Measurements from ENCODE around the gene GSTM2. TPM values are rescaled to one million over a fixed set of nuclear protein-coding genes. Genes with fewer than 3 reads are reported as not detected.
A peak's percentile ranks its signal among the peaks of the same experiment; 100 is the strongest.

GSTM2 gene
- total and polyA plus RNA-seq, 2 donors (not counting 1 experiment from before 2014, with no cell fraction given), result 42.9 to 94.4 TPM

- no peak overlapping the region for H3K27ac ChIP-seq (ENCODE audit: low read length in 2 of 2)
- no peaks in the 10 kb centered on the region for H3K79me2 ChIP-seq (ENCODE audit: control insufficient read depth, insufficient read depth, low read length)
- no peak overlapping the region for H3K4me2 ChIP-seq (replicated peaks; ENCODE audit: low read depth, low read length, poor library complexity, severe bottlenecking)
- H3K4me1 ChIP-seq (ENCODE audit: control insufficient read depth in 2 of 2, insufficient read depth in 2 of 2, low read length in 2 of 2), result peaks cover 4 to 17% of the 10 kb centered on the region in 2 donors
- H3K27me3 Mint-ChIP-seq, result peaks cover 4% of the 10 kb centered on the region
- no peak overlapping the region for H3K27ac Mint-ChIP-seq
- ChIA-PET CTCF (interaction anchor here (0.6 to 16.5 kb wide), 55 partner anchors 11 to 695 kb away, joined by 3 to 276 read pairs (median 4); partner anchors contain the start of genes AHCYL1, AMPD2, ATXN7L2 and GNAI3), POLR2A (interaction anchor here (0.5 to 1.5 kb wide), 3 partner anchors 91 to 343 kb away, joined by 5 to 8 read pairs (median 6); partner anchors contain the start of gene GNAI3)
- H2AFZ ChIP-seq (ENCODE audit: insufficient read depth, low read depth, low read length, poor library complexity, severe bottlenecking), result no peak overlapping the region
- H3K27me3 ChIP-seq (replicated peaks in 1 of 4; ENCODE audit: control extremely low read depth in 1 of 4, control insufficient read depth in 3 of 4, insufficient read depth in 4 of 4, low read length in 3 of 4), result peaks cover 0 to 2% (median 0%) of the 10 kb centered on the region in 4 experiments
- no peaks in the 10 kb centered on the region for H4K20me1 ChIP-seq (ENCODE audit: control insufficient read depth, insufficient read depth, low read length, poor library complexity, severe bottlenecking)
- peak; percentile 20 for DNase-seq
- no peaks in the 10 kb centered on the region for H3K36me3 ChIP-seq (replicated peaks in 1 of 2; ENCODE audit: control extremely low read depth in 1 of 2, control insufficient read depth in 1 of 2, extremely low read depth in 1 of 2, insufficient read depth in 2 of 2, low read length in 1 of 2)
- intact Hi-C loops (cut with micrococcal nuclease), result loop anchor here (1.0 kb wide), 2 partner anchors 94 to 371 kb away; no protein-coding TSS in a partner anchor
- 58% methylated on average over 4 of the region's 6 CpGs for WGBS (ENCODE audit: insufficient coverage)
- no peak overlapping the region for H3K4me3 Mint-ChIP-seq
- TF ChIP-seq EZH2 (IDR thresholded peaks at IDR 0.05; ENCODE audit: borderline replicate concordance, insufficient read depth, low read depth, low read length, poor library complexity, severe bottlenecking) (no peak), CTCF (IDR thresholded peaks at IDR 0.05) (no peak)
- H3K4me3 ChIP-seq (ENCODE audit: control extremely low read depth in 1 of 5, extremely low read depth in 1 of 5, insufficient read depth in 1 of 5, low read depth in 2 of 5, low read length in 4 of 5), result no peak overlapping the region
- peaks cover 15% of the 10 kb centered on the region for H3K4me1 Mint-ChIP-seq
- no peaks in the 10 kb centered on the region for H3K9me3 ChIP-seq (ENCODE audit: control extremely low read depth in 1 of 3, control insufficient read depth in 2 of 3, insufficient read depth in 1 of 3, low read length in 2 of 3)
- no peaks in the 10 kb centered on the region for H3K9me3 Mint-ChIP-seq (ENCODE audit: insufficient read depth)
- no peak overlapping the region for H3K9ac ChIP-seq (ENCODE audit: low read length)
- ATAC-seq (ENCODE audit: low read depth), result no peak
Observed at GRCh38 chr1:109639841-109640184, 28.0 kb upstream of the GSTM2 start.

DNA sequence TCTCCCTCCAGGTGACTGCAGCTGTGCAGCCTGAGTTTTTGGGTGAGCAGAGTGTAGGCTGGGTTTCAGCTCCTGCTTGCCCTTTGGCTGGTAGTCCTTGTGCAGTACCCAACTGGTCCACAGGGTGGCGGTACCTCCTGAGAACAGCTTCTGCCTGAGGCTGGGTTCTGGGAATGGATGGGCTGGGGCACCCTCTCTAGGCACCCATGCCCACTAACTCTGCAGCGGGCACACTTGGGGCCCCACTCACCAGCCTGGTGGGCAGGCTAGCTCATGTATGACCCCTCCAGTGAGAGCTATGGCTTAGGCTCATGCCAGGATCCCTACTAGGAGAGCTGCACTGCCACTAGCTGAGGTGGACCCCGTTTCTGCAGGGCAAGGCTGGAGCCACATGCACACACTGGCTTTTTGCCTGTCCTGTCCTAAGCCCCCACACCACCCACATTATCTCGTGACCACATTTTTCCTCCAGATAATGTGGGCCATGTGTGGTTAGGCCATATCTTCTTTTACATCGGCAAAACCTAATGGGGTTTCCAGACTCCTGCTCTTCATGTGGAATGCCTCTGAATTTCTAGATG lies 27.5 kb upstream of the GSTM2 start:
- H3K4me3 ChIP-seq (ENCODE audit: control extremely low read depth in 1 of 5, extremely low read depth in 1 of 5, insufficient read depth in 1 of 5, low read depth in 2 of 5, low read length in 4 of 5), result no peak overlapping the region
- Mint-ChIP-seq H3K4me3 (no peak overlapping the region), H3K4me1 (peaks cover 13% of the 10 kb centered on the region), H3K27ac (no peak overlapping the region), H3K9me3 (ENCODE audit: insufficient read depth) (no peaks in the 10 kb centered on the region), H3K27me3 (peaks cover 4% of the 10 kb centered on the region)
- no peaks in the 10 kb centered on the region for H4K20me1 ChIP-seq (ENCODE audit: control insufficient read depth, insufficient read depth, low read length, poor library complexity, severe bottlenecking)
- H3K9me3 ChIP-seq (ENCODE audit: control extremely low read depth in 1 of 3, control insufficient read depth in 2 of 3, insufficient read depth in 1 of 3, low read length in 2 of 3), result no peaks in the 10 kb centered on the region
- peak overlapping the region; percentile 1 for H2AFZ ChIP-seq (ENCODE audit: insufficient read depth, low read depth, low read length, poor library complexity, severe bottlenecking)
- ChIA-PET POLR2A (interaction anchor here (0.6 to 1.5 kb wide), 3 partner anchors 92 to 371 kb away, joined by 3 to 8 read pairs (median 6); partner anchors contain the start of gene GNAI3), CTCF (interaction anchor here (0.6 to 16.5 kb wide), 57 partner anchors 10 to 465 kb away, joined by 3 to 276 read pairs (median 4); partner anchors contain the start of genes AHCYL1, AMPD2, ATXN7L2 and GNAI3)
- peak; percentile 84 for ATAC-seq (ENCODE audit: low read depth)
- intact Hi-C loops (cut with micrococcal nuclease), result loop anchor here (1.0 kb wide), 2 partner anchors 94 to 371 kb away; no protein-coding TSS in a partner anchor
- no peaks in the 10 kb centered on the region for H3K36me3 ChIP-seq (replicated peaks in 1 of 2; ENCODE audit: control extremely low read depth in 1 of 2, control insufficient read depth in 1 of 2, extremely low read depth in 1 of 2, insufficient read depth in 2 of 2, low read length in 1 of 2)
- H3K27ac ChIP-seq (ENCODE audit: low read length in 2 of 2), result no peak overlapping the region
- peak; percentile 87 for DNase-seq
- H3K4me2 ChIP-seq (replicated peaks; ENCODE audit: low read depth, low read length, poor library complexity, severe bottlenecking), result no peak overlapping the region
- WGBS (ENCODE audit: insufficient coverage), result 21% methylated on average over 5 of the region's 5 CpGs
- peaks cover 0 to 2% (median 0%) of the 10 kb centered on the region in 4 experiments for H3K27me3 ChIP-seq (replicated peaks in 1 of 4; ENCODE audit: control extremely low read depth in 1 of 4, control insufficient read depth in 3 of 4, insufficient read depth in 4 of 4, low read length in 3 of 4)
- no peak overlapping the region for H3K9ac ChIP-seq (ENCODE audit: low read length)
- TF ChIP-seq EZH2 (IDR thresholded peaks at IDR 0.05; ENCODE audit: borderline replicate concordance, insufficient read depth, low read depth, low read length, poor library complexity, severe bottlenecking) (no peak), CTCF (IDR thresholded peaks at IDR 0.05) (peak; percentile 96)
- peaks cover 4 to 14% of the 10 kb centered on the region in 2 donors for H3K4me1 ChIP-seq (ENCODE audit: control insufficient read depth in 2 of 2, insufficient read depth in 2 of 2, low read length in 2 of 2)
- no peaks in the 10 kb centered on the region for H3K79me2 ChIP-seq (ENCODE audit: control insufficient read depth, insufficient read depth, low read length)
